GM19397 (cell line): ENCODE measurements around the gene CYP27B1.

Source experiments
- ATAC-seq: cut with Tn5 transposase; IDR thresholded peaks from one replicate; pipeline ENCODE4 v1.9.1; 2021; ENCODE audit warnings: mild to moderate bottlenecking, moderate library complexity; ENCODE audit not compliant: unreplicated experiment

CYP27B1 gene

DNA sequence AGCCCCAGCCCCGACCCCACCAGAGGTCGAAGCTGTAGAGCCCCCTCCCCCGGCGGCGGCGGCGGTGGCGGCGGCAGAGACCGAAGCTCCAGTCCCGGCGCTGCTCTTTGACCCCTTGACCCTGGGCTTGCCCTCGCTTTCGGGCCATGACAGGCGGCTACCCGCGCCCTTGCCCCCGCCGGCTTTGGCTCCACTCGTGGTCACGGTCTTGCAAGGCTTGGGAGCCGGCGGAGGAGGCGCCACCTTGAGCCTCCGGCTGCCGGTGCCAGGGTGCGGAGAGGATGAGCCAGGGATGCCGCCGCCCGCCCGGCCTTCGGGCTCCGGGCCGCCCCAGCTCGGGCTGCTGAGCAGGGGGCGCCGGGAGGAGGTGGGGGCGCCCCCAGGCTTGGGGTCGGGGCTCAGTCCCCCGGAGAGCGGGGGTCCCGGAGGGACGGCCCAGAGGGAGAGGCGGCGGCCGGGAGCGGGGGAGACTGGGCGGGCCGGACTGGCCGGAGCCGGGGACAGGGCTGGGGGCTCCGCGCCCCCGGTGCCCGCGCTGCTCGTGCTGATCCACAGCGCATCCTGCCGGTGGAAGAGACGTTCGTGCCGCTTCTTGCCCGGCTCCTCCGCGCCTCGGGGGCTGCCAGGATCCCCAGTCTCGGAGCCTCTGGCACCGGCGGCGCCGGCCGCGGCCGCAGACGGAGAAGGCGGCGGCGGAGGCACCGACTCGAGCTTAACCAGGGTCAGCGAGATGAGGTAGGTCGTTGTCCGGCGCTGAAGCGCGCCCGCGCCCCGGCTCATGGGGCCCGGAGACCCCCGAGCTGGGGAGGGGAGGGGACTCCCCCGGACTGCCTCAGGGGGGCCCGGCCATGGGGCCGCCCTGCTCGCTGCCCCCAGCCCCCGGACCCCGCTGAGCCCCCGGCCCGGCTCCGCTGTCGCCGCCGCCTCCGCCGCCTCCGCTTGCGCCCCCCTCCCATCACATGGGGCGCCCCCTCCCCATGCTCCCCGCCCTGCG, 29.1 kb downstream of the CYP27B1 start:
- no peak for ATAC-seq

DNA sequence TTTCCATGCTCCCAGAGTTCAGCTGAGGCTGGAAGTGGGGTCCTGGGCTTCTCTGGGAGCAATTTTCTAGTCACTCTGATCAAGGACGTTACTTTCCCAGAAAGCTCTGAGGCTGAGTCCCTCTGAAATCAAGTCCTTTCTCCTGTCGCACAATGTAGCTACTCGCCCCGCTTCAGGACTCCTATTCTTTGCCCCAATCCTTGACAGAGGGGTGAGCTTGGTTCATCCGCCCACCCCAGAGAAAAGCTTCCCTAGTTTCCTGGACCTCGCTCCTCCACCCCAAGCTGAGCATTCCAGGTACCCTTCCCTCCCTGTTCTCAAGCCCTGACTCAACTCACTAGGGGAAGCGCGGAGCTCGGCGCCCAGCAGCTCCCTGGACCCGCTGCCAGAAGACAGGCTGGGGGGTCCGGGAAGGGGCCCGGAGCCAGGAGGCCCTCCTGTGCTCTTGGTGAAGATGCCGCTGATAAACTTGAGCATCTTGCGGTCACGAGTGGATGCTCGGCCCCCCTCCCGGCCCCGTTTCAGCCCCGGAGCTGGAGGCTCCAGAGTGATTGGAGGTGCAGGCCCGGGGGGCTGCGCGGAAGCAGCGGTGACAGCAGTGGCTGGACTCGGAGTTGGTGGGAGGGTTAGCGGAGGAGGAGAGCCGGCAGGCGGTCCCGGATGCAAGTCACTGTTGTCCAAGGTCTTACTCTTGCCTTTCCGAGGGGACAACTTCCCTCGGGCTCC, 30.0 kb downstream of the CYP27B1 start:
- no peak for ATAC-seq

DNA sequence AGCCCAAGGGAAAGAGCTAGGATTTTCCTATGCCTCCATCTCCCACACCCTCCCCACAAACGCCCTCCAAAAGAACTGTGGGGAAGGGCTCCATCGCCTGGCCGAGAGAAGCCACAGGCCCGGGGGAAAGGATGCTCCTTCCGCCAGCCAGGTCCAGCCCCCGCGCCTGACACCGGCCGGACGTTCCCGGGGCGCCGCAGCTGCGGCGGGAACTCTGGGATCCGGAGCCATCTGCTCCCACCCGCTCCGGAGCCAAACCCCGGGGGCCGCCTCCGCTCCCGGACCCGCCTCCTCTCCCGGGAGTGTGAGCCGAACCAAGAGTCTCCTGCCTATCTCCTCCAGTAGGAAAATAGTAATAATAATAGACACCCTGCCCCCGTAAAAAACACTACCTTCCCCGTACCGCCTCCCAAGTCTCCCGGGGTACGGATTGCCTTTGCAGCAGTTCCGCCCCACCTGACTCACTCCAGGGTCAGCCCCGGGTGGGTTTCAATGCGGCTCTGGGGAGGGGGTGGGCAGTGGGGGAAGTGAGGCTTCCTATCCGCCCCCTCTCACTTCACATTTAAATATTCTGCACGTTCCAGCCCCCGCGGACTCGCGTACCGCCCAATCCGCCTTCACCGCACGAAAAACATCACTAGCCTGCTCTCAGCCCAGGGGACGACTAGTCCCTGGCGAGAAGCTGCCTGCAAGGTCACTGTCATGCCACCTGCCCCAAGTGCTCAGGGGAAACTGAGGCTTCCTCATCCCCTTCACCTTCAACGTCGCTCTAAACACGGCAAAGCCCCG, 30.7 kb downstream of the CYP27B1 start:
- no peak for ATAC-seq

- ATAC-seq = no peak
Observed at GRCh38 chr12:57735198-57735855, 31.6 kb downstream of the CYP27B1 start.

DNA sequence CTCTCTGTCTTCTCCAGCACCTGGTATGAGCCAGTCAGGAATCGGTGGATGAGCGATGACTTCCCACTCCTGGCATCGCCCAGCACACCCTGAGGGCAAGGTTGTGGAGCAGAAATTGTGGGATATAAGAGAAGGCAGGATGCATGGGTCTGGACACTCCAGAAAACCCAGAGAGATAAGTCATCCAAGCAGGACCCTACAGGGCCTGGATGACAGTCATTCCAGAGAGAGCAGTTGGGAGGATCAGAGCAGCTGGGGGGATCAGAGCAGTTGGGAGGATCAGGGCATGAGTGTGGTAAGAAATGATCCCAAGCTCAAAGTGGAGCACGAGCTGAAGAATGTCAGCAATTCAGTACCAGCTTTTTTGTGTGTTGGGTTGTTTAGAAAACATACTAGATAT, 32.3 kb downstream of the CYP27B1 start:
- no peak for ATAC-seq

- ATAC-seq = no peak
Observed at GRCh38 chr12:57733928-57734327, 33.0 kb downstream of the CYP27B1 start.

- ATAC-seq = no peak
Observed at GRCh38 chr12:57732726-57733593, 33.9 kb downstream of the CYP27B1 start.

GRCh38 chr12:57732270-57732669, 34.6 kb downstream of the CYP27B1 start:
- no peak for ATAC-seq

DNA sequence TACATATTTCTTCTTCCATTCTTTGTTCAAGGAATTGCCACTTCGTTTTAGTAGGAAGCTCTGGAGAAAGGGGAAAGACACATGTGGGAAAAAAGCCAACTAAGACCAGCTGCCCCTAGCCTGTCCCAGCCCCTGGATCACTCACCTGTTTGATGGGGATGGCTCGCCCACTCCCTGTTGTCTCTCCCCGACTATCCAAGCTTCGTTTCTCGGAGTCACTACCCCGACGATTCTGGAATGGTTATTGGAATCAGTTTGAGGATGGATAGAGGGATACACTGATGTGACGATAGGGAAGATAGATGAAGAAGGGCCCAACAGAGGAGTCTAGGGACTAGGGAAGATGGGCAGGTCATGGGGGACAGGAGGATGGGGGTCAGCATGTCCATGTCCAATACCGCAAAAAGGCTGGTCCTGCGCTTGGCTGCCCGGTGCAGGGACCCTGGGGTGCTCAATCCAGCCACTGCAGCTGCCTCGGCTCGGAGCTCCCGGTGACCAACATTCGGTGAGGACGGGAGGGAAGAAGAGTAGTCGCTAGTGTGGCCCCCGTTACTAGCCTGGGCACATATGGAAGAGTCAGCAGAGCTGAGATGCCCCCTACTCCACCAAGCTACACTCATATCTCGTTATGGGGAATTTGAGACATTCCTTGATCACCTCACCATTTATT, 35.3 kb downstream of the CYP27B1 start:
- ATAC-seq = no peak

- no peak for ATAC-seq
Observed at GRCh38 chr12:57730336-57731067, 36.4 kb downstream of the CYP27B1 start.

DNA sequence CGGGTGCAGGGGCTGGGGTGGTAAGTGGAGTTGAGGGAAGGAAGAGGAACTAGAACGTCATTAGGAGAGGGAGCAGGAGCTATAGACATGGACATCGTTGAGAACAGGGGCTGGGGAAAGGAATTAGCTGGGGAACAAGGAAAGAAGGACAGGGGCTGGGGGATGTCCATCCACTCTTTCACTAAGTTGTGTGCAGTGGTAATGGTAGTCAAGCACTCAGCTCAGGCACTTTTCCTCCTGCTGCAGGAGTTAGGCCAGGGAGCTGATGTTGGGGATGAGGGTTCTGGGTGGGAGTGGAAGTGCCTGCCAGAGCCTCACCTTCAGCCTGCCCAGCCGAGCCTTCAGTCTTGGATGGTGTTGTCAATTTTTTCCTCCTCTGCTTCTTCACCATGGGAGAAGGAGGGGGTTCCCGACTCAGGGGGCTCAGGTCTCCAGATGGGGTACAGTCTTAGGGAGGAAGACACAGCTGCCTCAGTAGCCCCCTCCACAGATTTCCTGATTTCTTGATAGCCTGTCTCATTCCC, 37.5 kb downstream of the CYP27B1 start:
- ATAC-seq = no peak

DNA sequence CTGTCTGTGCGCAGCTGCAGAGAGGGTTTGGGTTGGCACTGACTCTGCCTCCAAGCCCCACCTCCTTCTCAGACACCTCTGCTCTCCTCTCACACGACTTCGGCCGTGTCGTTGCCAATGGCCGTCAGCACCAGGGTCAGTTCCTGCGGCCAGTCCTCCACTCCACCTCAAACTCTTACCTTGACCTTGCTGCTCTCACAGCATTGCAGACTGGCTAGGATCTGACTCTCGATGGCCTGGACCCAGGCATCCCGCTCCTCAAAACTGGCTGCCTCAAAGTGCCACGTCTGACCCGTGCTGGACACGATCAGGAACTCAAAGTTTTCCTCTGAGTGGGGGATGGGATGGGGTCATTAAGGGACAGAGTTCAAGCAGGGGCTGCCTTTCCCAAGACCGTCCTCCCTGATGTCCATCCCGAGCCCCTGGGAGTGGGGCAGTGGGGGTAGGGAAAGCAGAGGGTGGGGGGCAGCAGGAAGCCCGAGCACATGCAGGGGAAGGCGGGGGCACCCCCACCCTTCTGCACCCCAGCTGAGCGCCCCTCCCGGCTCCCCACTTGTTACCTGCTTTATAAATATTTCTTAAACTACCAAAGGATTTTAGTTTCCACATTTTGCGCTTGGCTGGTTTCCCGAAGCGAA, 39.0 kb downstream of the CYP27B1 start:
- no peak for ATAC-seq

GRCh38 chr12:57726884-57727757, 39.8 kb downstream of the CYP27B1 start:
- ATAC-seq = no peak

GRCh38 chr12:57726151-57726883, 40.6 kb downstream of the CYP27B1 start:
- ATAC-seq = no peak

DNA sequence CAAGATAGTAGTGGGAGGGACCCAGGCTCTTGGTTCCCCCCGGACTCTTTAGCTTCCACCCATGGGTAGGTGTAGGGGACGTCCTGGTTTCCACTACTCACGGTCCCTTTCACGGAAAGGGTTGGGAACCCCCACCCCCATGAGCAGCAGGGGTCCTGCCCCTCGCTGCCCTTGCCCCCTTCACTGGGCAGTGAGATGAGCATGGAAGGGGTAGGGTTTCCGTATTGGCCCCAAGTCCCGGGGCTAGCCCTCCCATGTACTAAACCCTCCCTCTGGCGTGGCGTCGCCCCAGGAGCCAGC, 41.1 kb downstream of the CYP27B1 start:
- no peak for ATAC-seq
